Measurements from ENCODE around the gene ZDHHC14. TPM values are rescaled to one million over a fixed set of nuclear protein-coding genes. Genes with fewer than 3 reads are reported as not detected.

The ZDHHC14 gene
- total and polyA plus RNA-seq, 9 donors: 4.9 to 16.4 (median 5.9) TPM

DNA sequence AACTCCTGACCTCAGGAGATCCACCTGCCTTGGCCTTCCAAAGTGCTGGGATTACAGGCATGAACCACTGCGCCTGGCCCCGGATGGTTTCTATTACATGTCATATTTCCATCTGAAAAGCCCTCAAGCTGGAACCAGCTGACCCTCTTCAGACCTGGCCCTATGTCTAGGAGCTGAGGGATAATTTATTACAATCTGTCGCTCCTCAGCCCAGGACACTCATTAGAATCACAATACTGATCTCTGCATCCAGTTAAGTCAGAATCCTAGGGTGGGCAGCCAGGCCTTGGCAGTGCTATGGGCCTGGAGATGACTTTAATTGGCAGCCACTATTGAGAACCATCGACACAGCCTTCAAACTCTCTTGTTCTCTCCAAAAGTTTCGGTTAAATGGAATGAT is 279.4 kb downstream of the ZDHHC14 start:
- WGBS, 3 donors: 91 to 96% (median 95%) methylated on average over 5 of the region's 5 CpGs
- H3K4me3 ChIP-seq: no peak overlapping the region
- intact Hi-C loops (cut with DNase I): loop anchor here in 1 of 4 donors (10.0 kb wide), 1 partner anchor 346 kb away; no protein-coding TSS in a partner anchor
- H3K27me3 ChIP-seq: no peaks in the 10 kb centered on the region
- no peak overlapping the region for H3K27ac ChIP-seq
- no peak for DNase-seq
- H3K9me3 ChIP-seq: no peaks in the 10 kb centered on the region
- H3K4me1 ChIP-seq (ENCODE audit: insufficient read depth): no peaks in the 10 kb centered on the region
- H3K36me3 ChIP-seq: no peaks in the 10 kb centered on the region
- TF ChIP-seq EP300 (IDR thresholded peaks at IDR 0.05) (no peak), POLR2A (IDR thresholded peaks at IDR 0.05) (no peak)
- TF ChIP-seq, protein P1, sequence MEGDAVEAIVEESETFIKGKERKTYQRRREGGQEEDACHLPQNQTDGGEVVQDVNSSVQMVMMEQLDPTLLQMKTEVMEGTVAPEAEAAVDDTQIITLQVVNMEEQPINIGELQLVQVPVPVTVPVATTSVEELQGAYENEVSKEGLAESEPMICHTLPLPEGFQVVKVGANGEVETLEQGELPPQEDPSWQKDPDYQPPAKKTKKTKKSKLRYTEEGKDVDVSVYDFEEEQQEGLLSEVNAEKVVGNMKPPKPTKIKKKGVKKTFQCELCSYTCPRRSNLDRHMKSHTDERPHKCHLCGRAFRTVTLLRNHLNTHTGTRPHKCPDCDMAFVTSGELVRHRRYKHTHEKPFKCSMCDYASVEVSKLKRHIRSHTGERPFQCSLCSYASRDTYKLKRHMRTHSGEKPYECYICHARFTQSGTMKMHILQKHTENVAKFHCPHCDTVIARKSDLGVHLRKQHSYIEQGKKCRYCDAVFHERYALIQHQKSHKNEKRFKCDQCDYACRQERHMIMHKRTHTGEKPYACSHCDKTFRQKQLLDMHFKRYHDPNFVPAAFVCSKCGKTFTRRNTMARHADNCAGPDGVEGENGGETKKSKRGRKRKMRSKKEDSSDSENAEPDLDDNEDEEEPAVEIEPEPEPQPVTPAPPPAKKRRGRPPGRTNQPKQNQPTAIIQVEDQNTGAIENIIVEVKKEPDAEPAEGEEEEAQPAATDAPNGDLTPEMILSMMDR (IDR thresholded peaks at IDR 0.05): no peak

DNA sequence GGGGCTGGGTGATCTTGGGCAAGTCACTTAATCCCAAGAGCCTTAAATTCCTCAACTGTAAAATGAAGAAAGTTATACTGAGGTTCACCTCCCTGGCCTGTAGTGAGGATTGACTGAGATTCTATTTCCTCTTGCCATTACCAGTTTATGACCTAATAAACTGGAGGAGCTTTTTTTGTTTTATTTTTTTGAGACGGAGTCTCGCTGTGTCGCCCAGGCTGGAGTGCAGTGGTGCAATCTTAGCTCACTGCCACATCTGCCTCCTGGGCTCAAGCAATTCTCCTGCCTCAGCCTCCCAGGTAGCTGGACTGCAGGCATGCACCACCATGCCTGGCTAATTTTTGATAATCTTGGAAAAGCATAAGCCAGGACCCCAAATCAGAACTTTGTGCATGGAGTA is 280.7 kb downstream of the ZDHHC14 start:
- TF ChIP-seq POLR2A (IDR thresholded peaks at IDR 0.05) (no peak), EP300 (IDR thresholded peaks at IDR 0.05) (no peak)
- TF ChIP-seq, protein P1 (IDR thresholded peaks at IDR 0.05): no peak
- no peaks in the 10 kb centered on the region for H3K4me1 ChIP-seq (ENCODE audit: insufficient read depth)
- WGBS, 3 donors: 89 to 95% (median 93%) methylated on average over 3 of the region's 3 CpGs
- H3K4me3 ChIP-seq: no peak overlapping the region
- intact Hi-C loops (cut with DNase I): loop anchor here in 1 of 4 donors (10.0 kb wide), 1 partner anchor 347 kb away; no protein-coding TSS in a partner anchor
- H3K27me3 ChIP-seq: no peaks in the 10 kb centered on the region
- DNase-seq: no peak
- no peaks in the 10 kb centered on the region for H3K9me3 ChIP-seq
- H3K27ac ChIP-seq: no peak overlapping the region
- no peaks in the 10 kb centered on the region for H3K36me3 ChIP-seq

DNA sequence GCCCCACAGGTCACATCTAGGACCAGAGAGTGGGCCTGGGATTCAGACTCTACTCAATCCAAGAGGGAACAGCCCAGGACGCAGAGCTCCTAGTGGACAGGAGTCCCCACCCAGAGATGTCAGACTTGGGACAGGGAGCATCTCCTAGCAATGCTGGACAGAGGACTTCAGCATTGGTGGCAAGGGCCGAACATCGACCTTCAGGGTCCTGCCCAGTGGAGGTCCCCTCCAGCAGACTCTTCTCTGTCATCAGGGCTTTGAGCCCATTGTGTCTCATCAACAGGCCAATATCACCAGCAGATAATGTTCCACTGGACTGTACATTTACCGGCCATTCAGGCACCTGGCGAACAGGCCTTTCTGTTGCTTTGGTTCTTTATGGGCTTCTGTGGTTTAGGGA is 282.3 kb downstream of the ZDHHC14 start:
- Histone ChIP-seq H3K36me3 (no peaks in the 10 kb centered on the region), H3K4me1 (ENCODE audit: insufficient read depth) (no peaks in the 10 kb centered on the region), H3K27me3 (no peaks in the 10 kb centered on the region), H3K4me3 (no peak overlapping the region), H3K27ac (no peak overlapping the region), H3K9me3 (no peaks in the 10 kb centered on the region)
- WGBS, 3 donors: 85 to 97% (median 94%) methylated on average over 5 of the region's 5 CpGs
- TF ChIP-seq POLR2A (IDR thresholded peaks at IDR 0.05) (no peak), EP300 (IDR thresholded peaks at IDR 0.05) (no peak)
- TF ChIP-seq, protein P1 (IDR thresholded peaks at IDR 0.05): no peak
- intact Hi-C loops (cut with DNase I): loop anchor here in 1 of 4 donors (10.0 kb wide), 1 partner anchor 348 kb away; no protein-coding TSS in a partner anchor
- no peak for DNase-seq

DNA sequence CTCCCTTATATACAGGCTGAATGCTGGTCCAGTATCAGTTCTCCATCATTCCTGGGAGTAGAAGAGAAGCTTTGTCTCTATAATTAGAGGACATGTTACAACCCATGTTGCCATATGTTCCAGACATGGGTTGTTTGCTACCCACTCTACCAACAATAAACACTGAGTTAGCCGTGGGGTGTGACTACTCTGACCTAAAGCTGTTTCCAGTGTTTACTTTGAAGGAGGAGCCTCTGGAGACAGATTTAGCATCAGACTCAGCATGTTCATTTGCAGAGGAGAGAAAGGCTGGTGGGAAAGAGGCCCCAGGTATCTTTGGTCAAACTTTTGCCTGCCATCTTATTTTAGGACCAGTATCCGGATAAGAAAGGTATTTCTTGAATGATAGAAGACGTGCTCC is 284.2 kb downstream of the ZDHHC14 start:
- WGBS, 3 donors: 80 to 82% (median 81%) methylated on average over 3 of the region's 3 CpGs

More for the DNA sequence above, 284.2 kb downstream of the ZDHHC14 start:
- Histone ChIP-seq H3K4me1 (ENCODE audit: insufficient read depth) (peaks cover 9% of the 10 kb centered on the region), H3K9me3 (no peaks in the 10 kb centered on the region), H3K36me3 (no peaks in the 10 kb centered on the region), H3K27ac (no peak overlapping the region), H3K27me3 (no peaks in the 10 kb centered on the region), H3K4me3 (no peak overlapping the region)
- intact Hi-C loops (cut with DNase I): loop anchor here in 3 of 4 donors (5.0 to 10.0 kb wide), 3 partner anchors 343 to 353 kb away; partner anchors contain the start of gene TMEM242 (in 1 of the 3)
- TF ChIP-seq, protein P1 (IDR thresholded peaks at IDR 0.05): no peak
- TF ChIP-seq EP300 (IDR thresholded peaks at IDR 0.05) (no peak), POLR2A (IDR thresholded peaks at IDR 0.05) (no peak)
- DNase-seq: no peak

Measured in ovary (tissue), 9 donors.